ENCODE data around the gene CCDC177.
"Not testable (repeated sequence)": the region's sequence is repeated elsewhere in the genome, so short reads cannot be mapped to it uniquely, and the experiment has no call there.

The CCDC177 gene

GRCh38 chr14:69599431-69599830 lies 24.8 kb upstream of the CCDC177 start:
- not testable (repeated sequence) for DNase-seq

- DNase-seq: no peak
Observed at GRCh38 chr14:69595336-69595735, 20.7 kb upstream of the CCDC177 start.

GRCh38 chr14:69594846-69595245 lies 20.2 kb upstream of the CCDC177 start:
- DNase-seq: no peak

DNA sequence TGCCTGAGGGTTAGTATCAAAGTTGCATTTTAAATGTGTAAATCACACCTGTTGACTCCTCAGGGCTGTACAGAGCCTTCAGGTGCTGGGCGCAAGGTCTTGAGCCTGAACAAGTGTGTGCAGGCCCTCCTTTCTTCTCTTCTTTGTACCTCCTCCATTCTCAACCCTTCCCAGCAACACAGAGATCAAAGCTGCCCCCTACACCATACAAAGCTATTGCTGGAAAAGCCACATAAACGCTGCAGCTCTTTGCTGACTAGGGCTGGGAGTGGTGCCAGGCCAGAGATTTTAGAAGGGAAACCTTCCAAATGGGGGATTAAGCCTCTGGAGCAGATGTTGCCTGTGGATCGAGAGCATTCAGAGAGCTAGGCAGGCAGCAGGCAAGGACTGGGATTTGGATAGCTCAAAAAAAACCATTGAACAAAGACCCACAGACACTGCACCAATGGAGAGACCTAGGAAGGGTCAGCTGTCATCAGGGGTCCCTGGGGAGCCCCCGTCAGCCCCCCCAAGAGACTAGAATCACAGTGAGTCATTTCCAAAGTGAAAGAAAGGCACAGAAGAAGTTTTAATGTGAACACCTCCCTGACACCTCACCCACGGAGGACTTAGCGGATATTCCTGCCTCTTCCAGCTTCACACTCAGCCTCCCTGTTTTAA lies 18.5 kb upstream of the CCDC177 start:
- DNase-seq: no peak

DNA sequence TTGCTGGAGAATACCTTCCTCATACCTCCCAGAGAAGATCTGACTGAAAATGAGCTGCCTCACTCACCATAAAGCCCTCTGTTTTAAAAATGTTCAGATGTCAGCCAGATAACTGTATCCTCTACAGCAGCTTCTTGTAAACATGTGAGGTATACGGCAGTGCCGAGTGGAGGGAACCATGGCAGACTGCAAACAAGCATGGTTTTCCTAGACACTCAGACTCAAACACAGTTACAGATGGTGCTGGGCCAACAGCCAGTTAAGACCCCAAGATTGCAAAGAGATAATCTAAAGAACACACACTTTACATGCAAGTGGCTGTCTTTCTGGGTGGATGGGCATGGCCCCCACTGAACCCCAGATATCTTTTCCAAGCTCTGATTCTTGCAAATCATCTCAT lies 16.6 kb upstream of the CCDC177 start:
- DNase-seq: no peak

DNA sequence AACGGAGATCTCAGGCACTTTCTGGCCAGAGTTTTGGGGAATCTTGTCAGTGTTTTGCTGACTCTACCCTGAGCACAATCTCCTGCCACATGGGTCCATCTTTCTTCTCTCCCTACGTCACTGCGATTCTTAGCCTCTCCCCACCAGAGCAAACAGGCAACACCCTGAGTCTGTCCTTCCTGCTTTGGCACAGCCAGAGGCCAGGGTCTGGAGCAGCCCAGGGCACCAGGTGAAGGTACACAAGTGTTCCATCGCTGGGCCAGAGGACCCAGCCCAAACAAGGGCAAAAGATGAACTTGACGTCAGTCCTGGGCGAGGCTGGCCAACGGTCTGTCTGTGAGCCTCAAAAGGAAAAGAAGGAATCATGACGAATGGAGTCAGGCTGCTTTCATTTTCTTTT lies 12.7 kb upstream of the CCDC177 start:
- no peak for DNase-seq

DNA sequence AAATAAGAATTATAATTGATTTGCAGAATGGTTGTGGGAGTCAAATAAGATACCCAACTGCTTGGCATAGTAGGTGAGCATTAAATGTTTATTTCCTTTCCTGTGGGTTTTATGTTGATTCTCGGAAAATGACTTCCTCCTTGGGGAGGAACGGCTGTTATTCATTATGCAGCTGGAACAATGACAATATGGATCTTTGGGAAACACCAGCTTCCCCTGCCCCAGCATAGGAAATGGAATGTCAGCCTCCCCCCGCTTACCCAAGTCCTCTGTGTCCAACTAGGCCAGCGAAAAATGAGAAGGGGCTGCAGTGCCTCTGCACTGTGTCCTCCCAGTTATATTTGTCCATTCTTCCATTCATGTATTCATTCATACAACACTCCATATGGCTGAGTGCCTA lies 11.7 kb upstream of the CCDC177 start:
- no peak for DNase-seq

DNA sequence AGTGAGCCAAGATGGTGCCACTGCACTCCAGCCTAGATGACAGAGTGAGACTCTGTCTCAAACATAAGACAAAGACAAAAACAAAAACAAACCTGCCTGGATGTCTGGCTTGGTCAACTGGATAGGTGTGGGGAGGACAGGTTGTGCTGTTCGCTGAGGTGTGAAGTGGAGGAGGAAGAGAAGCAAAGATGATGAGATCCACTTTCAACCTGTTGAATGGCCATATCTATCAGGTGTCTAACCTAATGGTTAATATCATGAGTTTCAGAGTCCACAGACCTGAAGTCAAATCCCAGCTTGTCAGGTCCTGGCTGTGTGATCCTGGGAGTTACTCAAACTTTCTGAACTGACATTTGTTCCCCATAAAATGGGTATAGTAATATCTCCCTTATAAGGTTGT lies 9.7 kb upstream of the CCDC177 start:
- DNase-seq: no peak

GRCh38 chr14:69582829-69583228 lies 8.2 kb upstream of the CCDC177 start:
- no peak for DNase-seq

DNA sequence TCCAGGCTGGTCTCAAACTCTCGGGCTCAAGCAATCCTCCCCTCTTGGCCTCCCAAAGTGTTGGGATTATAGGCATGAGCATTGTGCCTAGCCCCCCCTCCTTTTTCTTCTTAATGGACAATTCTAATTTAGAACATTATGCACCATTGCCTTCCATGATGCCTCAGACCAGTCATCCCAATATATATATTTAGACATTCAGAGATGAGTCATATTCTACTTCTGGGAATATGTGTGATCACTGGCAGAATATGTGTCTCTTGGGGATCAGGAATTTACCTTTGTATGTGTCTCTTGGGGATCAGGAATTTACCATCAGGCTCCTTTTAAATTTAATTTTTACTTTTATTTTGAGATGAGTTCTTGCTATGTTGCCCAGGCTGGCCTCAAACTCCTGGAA lies 7.5 kb upstream of the CCDC177 start:
- DNase-seq: no peak

DNA sequence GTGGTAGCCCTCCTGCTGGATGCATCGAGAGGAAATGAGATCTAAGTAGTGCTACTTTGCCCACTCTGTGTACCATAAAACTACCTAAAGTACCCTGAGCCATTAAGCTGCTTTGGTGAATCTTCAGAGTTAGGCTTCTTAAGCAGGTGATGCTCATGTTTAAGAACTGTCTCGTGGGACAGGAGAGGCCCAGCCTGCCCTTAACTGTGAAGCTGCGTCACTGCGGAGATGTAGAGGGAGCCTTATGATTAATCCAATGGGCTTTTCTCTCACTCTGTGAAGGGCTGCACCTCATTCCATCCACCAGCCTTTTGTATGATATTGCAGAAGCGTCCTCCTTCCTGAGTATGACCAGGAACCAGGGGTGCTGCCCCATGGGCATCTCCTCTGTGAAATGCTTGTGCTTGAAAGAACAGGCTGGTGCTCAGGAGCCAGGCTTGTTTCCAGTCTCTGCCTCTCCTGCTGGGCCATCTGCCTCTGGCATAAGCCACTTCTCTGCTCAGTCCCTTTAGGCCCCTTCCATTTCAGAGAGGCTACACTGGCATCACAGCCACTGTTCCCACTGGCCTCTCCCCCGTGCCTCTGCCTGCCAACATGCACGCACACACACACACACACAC lies 6.8 kb upstream of the CCDC177 start:
- no peak for DNase-seq

- DNase-seq: peak; percentile 59
Observed at GRCh38 chr14:69580009-69580577, 5.4 kb upstream of the CCDC177 start.

DNA sequence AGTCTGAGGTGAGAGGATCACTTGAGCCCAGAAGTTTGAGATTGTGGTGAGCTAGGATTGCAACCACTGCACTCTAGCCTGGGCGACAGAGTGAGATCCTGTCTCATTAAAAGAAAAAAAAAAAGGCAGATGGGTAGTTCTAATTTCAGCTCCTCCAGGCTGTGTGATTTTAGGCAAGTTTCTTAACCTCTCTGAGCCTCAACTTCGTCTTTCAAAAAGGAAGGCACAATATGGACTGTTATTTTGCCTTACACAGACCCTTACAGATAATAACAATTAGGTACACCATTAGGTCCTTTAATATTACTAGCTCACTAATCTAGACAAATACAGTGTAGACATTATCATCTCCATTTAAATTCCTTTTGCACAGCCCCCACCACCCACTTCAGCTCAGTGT lies 4.8 kb upstream of the CCDC177 start:
- DNase-seq: no peak

DNA sequence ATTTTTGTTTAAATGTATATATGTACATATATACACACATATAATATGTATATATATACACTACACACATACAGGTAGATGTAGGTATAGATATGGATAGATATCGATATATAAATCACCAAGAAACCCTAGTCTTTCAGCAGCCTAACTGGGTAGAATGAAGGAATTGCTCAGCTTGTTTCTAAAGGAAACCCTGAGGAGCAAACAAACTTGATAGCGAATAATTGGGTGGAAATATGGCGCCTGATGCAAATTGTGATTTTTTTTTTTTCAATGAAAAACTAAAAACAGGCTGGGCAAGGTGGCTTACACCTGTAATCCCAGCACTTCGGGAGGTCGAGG lies 254 bp upstream of the CCDC177 start:
- DNase-seq: no peak

DNA sequence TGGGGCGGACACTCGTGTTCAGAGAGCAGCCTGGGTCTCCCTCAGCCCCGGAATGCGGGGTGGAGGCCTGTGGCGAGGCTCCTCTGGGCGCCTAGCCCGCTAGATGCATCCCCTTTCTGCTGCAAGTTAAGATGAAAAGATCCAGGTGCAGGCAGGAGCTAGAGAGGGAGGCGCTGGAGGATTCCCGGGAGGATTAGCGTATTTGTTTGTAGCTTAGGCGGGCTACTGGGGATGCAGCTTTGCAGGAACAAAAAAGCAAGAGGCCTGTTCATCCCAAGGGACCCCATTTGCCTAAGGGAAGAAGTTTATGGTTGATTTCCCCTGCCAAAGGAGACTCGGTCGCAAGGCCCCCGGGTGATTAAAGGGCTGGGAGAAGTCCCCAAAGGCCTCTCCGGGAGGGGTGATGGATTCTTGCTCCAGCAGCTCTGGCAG lies 824 bp downstream of the CCDC177 start:
- DNase-seq: no peak

GRCh38 chr14:69573205-69573830 lies 1.4 kb downstream of the CCDC177 start:
- no peak for DNase-seq

GRCh38 chr14:69572841-69573135 lies 1.9 kb downstream of the CCDC177 start:
- no peak for DNase-seq

DNA sequence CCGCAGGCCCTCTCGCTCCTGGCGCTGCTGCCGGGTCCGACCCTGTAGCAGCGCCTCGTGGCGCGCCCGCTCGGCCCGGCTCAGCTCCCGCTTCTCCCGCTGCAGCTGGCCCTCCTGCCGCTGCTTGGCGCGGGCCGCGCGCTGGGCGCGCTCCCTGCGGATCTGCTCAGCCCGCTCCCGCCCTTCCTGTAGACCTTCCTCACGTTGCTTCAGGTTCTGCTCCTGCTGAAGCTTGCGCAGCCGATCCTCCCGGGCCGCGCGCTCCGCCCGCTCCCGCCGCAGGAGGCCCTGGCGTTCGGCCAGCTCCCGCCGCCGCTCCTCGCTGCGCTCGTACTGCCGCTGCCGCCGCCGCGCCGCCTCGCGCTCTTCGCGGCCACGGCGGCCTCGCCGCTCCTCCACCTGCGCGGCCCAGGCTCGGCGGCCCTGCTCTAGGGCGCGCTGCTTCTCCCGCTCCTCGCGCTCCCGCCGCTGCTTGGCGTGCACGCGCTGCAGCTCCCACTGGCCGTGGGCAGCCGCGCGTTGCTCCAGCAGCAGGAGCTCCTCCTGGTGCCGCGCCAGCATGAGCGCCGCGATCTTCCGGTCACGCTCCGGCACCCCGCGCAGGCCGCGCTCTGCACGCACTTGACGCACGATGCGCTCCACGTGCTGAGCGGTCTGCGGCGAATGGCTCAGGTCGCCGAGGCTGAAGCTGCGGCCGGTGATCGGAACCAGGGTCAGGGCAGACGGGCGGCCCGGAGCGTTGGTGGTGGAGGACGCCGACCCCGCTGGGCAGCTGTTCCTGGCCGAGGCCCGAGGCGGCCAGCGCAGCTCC lies 2.4 kb downstream of the CCDC177 start:
- DNase-seq: no peak

DNA sequence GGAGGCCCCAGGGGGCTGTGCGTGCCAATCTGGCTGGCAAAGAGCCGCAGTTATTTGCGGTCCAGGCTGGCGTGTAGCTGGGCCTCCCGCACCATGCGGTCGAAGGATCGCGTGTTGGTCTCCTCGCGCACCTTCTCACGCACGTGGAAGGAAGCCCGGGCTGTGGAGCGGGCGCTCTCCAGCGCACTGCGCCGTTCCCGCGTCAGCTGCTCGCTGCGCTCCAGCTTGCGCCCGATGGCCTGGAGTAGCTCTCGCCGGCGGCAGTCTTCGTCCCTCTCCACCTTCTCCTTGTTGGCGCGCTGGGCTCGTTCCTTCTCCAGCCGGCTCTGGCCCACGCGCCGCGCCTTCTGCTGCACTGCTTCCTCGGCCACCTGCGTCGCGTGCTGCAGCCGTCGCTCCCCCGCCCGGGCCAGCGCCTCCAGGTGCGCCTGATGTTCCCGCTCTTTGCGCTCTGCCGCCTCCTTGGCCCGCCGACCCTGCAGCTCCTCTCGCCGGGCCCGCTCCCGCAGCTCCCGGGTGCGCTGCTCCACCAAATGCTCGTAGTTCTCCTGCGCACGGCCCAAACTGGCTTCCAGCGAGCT lies 3.1 kb downstream of the CCDC177 start:
- no peak for DNase-seq

DNA sequence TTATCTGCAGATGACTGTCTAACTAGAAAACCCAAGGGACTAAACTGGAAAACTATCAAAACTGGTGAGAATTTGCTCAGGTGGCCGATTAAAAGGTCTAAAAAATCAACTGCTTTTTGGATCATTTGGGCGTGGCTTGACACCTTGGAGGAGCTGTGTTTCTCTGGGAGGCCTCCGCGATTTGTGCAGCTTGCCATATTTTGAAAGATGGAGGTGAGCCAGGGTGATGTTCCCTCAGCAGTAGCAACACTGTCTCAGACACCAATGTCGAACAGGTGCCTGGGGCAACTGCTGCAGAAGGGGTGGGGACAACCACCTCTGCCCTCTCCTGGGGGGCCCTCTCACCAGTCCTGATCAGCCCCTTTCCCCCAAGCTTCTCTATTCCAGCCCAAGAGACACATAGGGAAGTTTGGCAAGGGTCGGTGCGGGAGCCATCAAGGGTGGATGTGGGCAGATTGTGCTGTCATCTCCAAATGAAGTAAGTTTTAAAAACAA lies 3.8 kb downstream of the CCDC177 start:
- DNase-seq: no peak

GRCh38 chr14:69569859-69570258 lies 4.8 kb downstream of the CCDC177 start:
- DNase-seq: no peak

DNA sequence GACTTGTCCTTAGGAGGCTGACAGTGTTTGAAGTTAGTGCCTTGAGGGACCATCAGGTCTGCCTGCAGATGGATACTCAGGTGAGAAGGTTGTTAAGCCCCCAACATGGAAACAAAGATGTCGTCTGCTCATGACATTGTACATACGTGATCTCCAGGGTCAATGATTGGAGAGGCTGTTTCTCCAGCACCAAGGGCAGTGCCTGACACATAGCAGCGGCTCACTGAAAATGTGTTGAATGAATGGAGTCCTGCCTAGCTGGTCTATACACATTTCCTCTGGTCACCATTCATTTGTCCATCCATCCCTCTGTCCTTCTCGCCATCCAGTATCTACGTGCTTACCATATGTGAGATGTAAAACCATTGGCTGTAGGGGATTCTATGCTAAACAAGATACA lies 7.1 kb downstream of the CCDC177 start:
- no peak for DNase-seq

GRCh38 chr14:69561893-69562292 lies 12.8 kb downstream of the CCDC177 start:
- DNase-seq: no peak
